NCI-H2196 treated with DMSO at 0.1 percent for 48 hours (cell line): ENCODE results near the gene BUB1.
"Not testable (repeated sequence)": the region's sequence is repeated elsewhere in the genome, so short reads cannot be mapped to it uniquely, and the experiment has no call there.

Experiments
- DNase-seq: peaks from one replicate; lab custom pipeline; 2025; ENCODE audit not compliant: unreplicated experiment; lab: John Stamatoyannopoulos, UW

Gene BUB1

DNA sequence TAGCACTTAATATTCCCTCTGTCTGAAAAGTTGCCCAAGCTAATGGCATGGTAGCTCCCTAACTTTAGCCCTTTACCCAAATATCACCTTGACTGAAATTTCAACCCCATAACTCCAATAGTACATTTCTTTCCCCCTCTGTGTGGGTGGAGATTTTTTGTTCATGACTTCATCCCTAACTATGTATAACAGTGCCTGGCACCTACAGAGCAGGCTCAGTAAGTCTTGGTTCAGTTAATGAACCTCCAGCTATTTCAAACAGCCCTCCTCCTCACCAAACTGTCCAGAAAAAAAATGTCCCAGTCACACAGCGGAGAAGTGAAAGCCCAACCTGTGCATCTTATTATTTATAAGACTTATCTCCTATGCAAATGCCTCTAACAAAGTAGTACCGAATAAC is 18.6 kb downstream of the BUB1 start:
- no peak for DNase-seq

DNA sequence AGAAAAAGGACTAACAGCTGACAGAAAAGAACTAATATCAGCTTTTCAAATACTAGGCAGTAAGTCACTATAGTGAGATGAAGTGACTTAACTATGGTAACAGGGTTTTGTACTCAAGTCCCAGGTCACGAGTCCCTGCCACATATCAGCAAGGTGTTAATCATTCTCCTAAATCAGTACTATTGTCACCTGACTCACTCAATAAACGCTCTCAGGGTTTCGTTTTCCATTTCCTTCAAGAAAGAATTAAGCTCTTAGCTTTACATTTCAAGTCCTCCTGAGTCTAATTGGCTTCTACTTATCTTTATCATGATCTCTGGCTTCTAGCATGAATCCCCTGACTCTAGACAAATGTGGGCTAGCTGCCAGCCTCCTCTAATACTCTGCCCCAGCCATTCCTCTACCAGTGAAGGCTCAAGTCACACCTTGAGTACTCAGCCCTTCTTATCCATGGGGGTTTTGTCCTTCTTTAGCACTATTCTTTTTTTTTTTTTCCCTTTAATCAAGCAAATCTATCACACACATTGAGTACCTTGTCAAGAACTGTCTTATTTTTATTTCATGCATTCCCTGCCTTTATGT is 20.0 kb downstream of the BUB1 start:
- DNase-seq, result no peak

DNA sequence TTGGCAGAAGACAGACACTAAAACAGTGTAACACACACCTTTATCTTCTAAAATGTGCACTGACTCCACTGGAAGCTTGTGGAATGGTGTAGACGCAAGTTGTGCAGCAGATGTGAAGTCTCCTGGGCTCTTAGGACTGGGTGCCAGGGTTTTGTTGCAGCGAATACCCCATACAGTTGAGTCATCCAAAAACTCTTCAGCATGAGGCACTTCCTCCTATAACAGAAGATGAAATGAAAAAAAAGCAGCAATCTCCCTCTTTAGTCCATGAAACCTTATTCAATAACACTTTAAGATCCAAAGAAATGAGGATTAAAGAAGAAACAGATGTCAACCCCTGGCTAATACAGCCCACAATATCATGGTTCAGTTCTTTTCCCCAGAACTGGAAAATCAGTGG is 22.2 kb downstream of the BUB1 start:
- DNase-seq, result no peak

DNA sequence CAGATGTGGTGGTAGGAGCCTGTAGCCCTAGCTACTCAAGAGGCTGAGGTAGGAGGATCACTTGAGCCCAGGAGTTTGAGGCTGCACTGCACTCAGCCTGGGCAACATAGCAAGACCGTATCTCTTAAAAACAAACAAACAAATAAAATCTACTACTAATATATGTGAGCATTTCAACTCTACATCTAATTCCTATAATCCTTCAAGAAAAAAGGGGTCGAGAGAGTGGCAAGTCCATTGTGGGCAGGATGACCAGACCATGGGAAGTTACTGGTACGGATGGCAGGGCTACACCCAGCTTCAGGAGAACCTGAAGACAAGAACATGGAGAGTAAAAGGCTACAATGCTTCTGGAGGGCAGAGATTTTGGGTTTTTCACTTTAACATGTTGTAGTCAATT is 24.0 kb downstream of the BUB1 start:
- no peak for DNase-seq

- no peak for DNase-seq
Observed at GRCh38 chr2:110650346-110650745, 27.5 kb downstream of the BUB1 start.

DNA sequence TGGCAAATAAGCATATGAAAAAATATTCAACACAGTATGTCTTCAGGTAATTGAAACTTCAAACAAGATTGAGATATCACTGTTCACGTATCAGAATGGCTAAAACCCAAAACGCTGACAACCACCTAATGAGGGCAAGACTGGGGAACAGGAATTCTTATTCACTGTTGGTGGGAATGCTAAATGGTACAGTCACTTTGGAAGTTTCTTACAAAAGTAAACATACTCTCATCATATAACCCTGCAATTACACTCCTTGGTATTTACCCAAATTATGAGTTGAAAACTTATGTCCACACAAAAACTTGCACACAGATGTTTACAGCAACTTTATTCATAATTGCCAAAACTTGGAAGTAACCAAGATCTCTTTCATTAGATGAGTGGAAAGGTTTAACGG is 30.1 kb downstream of the BUB1 start:
- no peak for DNase-seq

GRCh38 chr2:110645616-110646015 is 32.2 kb downstream of the BUB1 start:
- DNase-seq, result no peak

- DNase-seq, result no peak
Observed at GRCh38 chr2:110644357-110644756, 33.5 kb downstream of the BUB1 start.

- DNase-seq, result no peak
Observed at GRCh38 chr2:110642360-110642759, 35.5 kb downstream of the BUB1 start.

DNA sequence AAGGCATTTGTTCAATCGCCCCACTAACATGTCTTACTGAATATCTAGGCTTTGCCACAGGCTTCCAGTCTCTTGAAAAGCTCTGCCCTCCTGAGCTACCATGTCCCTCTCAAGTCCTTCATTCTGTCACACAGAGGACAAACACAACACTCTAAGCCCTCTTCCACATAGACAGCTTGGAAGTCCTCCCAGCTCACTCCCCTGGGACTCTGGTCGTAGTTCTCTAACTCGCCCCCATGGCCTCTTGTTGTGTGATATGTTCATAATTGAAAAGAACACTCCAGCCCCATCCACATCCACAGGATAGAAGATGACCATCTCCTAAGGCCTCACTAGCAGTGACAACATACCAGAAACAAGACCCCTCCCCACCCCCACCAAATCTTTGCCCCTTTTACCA is 37.9 kb downstream of the BUB1 start:
- DNase-seq, result no peak

DNA sequence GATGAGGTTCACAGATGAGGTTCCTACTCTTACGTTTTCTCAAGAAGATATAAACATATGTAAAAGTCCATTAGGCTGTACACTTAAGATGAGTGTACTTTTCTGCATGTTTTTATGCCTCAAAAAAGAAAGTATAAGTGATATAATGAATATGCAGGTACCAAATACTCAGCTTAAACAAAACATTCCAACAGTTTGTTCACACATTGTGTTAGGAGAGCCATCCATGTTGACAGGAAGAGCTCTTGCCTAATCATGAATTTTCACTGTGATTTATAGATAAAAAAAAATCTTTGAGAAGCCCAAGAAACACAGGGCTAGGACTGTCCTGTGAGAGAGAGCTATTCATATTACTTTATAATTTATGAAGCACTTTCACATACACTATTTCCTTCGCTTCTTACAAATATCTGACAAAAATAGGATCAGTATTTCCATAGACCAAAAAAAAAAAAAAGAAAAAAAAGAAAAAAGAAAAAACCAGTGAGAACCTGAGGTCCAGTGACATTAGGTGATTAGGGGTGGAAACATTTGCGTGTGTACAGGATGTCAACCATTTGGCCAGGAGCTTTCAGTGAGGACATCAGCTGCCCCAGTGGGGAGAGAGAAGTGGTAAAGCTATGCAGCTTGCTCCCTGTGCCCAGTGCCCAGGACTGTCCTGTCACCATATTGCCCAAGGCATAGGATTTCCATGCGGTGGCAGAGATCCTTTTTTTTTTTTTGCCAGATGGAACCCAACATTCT is 38.7 kb downstream of the BUB1 start:
- DNase-seq, result no peak

GRCh38 chr2:110638004-110638403 is 39.9 kb downstream of the BUB1 start:
- no peak for DNase-seq

DNA sequence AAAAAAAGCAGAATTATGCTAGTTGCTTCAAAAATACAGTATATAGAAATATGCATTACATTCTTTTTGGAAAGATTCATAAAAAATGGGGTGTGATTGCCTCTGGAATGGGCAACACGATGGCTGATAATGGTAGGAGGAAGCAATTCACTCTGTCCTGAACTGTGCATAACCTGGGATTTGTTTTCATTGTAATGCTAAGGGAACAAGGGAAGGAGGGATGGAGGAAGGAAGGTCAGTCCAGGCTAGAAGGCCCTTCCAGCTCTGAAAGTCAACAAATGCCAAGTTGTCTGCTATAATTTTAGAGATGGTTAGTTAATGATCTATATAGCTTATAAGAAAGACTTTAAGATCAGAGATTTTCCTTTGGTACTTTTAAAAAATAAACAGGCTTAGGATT is 40.8 kb downstream of the BUB1 start:
- DNase-seq, result no peak

DNA sequence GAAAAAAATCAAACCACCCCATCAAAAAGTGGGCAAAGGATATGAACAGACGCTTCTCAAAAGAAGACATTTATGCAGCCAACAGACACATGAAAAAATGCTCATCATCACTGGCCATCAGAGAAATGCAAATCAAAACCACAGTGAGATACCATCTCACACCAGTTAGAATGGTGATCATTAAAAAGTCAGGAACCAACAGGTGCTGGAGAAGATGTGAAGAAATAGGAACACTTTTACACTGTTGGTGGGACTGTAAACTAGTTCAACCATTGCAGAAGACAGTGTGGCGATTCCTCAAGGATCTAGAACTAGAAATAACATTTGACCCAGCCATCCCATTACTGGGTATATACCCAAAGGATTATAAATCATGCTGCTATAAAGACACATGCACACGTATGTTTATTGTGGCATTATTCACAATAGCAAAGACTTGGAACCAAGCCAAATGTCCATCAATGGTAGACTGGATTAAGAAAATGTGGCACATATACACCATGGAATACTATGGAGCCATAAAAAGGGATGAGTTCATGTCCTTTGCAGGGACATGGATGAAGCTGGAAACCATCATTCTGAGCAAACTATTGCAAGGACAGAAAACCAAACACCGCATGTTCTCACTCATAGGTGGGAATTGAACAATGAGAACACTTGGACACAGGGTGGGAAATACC is 41.8 kb downstream of the BUB1 start:
- not testable (repeated sequence) for DNase-seq

DNA sequence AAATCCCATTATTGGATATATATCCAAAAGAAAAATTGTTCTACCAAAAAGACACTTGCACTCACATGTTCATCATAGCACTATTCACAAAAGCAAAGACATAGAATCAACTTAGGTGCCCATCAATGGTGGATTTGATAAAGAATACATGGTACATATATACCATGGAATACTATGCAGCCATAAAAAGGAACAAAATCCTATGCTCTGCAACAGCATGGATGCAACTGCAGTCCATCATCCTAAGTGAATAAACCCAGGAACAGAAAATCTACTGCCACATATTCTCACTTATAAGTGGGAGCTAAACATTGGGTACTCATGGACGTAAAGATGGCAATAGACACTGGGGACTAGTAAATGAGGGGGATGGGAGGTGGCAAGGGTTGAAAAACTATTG is 50.5 kb downstream of the BUB1 start:
- DNase-seq, result not testable (repeated sequence)

GRCh38 chr2:110619326-110619939 is 58.4 kb downstream of the BUB1 start:
- DNase-seq, result not testable (repeated sequence)

DNA sequence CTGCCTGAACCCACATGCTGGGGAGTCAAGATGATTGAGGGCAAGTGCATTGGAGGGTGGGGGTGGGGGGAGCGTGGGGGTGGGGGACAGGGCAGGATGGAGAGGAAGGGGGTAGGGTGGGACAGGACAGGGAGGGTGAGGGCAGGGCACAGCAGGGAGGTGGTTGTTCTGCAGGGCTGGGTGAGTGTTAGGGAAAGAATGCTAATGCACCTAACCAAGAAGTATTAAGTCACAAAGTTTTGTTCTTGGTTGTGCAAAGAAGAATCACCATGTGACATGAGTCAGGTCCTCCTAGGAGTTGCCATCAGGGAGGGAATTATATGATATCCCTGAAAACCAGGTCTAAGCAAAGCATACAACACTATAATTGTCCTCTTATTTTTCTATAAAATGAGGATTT is 63.9 kb downstream of the BUB1 start:
- not testable (repeated sequence) for DNase-seq

DNA sequence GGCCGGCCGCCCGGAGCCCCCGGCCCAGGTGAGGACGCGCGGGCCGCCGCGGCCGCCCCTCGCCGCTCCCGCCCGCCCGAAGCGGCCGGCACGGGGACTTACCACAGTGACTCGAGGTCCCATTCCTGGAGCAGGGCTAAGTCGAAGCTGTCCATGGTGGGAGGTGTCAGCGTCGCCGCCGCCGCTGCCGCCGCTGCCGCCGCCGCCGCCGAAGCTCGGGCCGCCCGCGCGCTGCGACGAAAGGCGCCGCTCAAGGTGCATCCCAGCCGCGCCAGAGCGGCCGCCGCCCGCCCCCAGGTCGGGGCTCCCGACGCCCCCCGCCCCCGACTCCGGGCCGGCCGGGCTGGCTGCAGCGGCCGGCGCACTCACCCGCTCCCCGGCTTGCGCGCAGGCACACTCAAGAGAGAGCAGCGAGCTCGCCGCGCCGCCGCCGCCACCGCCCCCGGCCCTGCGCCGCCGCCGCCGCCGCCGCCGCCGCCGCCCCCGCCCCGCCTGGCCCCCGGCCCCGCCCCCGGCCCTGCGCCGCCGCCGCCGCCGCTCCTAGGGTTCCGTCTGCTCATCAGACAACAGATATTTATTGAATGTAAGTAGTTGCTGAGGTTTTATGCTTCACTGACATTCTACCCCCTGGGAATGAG is 67.1 kb downstream of the BUB1 start:
- DNase-seq, result not testable (repeated sequence)

DNA sequence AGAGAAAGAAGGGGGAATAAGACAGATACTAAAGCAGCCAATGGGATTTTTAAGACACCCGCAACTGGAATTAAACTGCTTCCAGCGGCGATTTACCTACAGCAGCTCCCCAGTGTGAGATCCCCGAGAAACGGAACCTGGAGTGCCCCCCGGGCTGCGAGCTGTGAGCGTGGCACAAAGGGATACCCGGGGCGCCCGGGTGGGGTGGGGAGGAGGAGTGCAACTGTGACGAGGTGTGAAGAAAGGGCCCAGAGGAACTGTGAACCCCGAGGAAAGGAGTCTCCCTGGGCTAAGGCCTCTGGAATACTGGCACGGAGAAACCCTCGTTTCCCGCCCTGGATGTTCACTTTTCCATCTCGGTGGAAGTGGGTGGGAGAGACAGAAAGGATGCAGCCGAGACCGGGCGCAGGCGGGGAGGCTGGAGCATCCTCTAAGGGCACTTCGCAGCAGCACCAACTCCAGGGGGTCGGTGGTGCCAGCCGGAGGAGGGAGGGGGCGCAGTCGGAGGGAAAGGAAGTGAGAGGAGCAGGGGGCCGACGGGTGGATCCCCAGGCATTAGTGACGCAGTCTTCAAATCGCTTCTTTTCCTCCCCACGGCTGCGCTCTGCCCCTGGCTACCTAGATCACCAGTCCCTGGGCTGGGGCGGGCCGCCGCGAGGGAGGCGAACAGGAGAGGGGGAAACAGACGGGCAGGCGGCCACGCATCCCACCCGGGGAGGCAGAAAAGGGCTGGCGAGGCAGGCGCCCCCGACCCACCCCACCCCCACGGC is 67.8 kb downstream of the BUB1 start:
- DNase-seq, result not testable (repeated sequence)

DNA sequence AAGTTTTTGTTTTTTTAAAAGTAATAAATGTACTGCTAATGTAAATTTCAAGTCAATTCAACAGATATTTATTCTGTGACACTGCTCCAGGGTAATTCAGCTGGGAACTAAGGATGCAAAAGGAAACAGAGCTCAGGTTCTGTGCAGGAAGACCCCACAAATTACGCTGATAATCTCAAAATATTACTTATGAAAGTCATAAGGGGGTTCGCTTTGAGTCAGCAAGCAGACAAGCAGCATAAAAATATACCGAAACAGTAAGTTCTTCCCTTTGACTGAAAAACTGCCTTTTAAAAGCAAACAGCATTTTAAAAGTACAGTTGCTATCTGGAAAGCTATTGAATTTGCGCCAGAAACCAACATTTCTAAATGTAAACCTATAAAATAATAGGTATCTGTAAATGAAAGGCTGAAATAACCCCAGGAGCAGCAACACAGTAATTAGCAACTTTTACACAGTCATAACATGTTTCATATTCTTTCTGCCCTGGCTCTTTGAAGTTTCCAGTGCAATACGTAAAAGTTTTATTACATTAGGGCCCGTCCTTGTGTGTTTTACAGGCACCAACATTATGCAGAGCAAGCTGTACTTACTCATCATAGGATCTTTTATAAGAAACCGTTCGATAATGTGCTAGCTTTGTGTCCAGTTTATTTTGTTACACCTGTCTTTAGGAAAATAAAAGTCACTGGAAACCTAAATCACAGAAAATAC is 68.9 kb downstream of the BUB1 start:
- not testable (repeated sequence) for DNase-seq
